LHCN-M2 (cell line): ENCODE results near the gene LNPEP. TPM values are rescaled to one million over a fixed set of nuclear protein-coding genes. Genes with fewer than 3 reads are reported as not detected.
A peak's percentile ranks its signal among the peaks of the same experiment; 100 is the strongest.

Experiments
- DNase-seq: peaks from one replicate; pipeline ENCODE4 v3.0.0-alpha.2; 2012; ENCODE audit warnings: low read depth
- polyA plus RNA-seq: library from polyadenylated mRNA; unstranded; fragments of >200 nt; gene quantifications from one replicate; pipeline ENCODE4 v1.2.1, GENCODE V29; 2012; ENCODE audit warnings: missing spikeins
- total RNA-seq: library from RNA; depleted of rRNA; stranded (reverse); fragments of >200 nt; gene quantifications from 2 replicates; pipeline ENCODE4 v1.2.3, GENCODE V29; 2014; rRNA removed

Gene LNPEP
- 20.3 and 29.5 TPM in 2 replicates for total RNA-seq
- 3.5 TPM for polyA plus RNA-seq

- DNase-seq = peak; percentile 96
These were observed at the start of gene LNPEP for GRCh38 chr5:96935559-96936430. LNPEP (plus strand) TSS chr5:96936080; CDS start chr5:96936156, 76 bp downstream.

GRCh38 chr5:96893342-96893741, 42.5 kb upstream of the LNPEP start:
- peak; percentile 88 for DNase-seq

- no peak for DNase-seq
These were observed 39.6 kb upstream of the LNPEP start for GRCh38 chr5:96896276-96896675.

GRCh38 chr5:96896806-96897205, 39.1 kb upstream of the LNPEP start:
- DNase-seq = no peak

GRCh38 chr5:96901384-96901783, 34.5 kb upstream of the LNPEP start:
- DNase-seq = no peak

- no peak for DNase-seq
These were observed 34.0 kb upstream of the LNPEP start for GRCh38 chr5:96901841-96902240.

- no peak for DNase-seq
These were observed 33.0 kb upstream of the LNPEP start for GRCh38 chr5:96902876-96903275.

- DNase-seq = peak; percentile 14
These were observed 32.6 kb upstream of the LNPEP start for GRCh38 chr5:96903300-96903699.

GRCh38 chr5:96904054-96904931, 31.6 kb upstream of the LNPEP start:
- DNase-seq = no peak

GRCh38 chr5:96905864-96906263, 30.0 kb upstream of the LNPEP start:
- no peak for DNase-seq

- no peak for DNase-seq
These were observed 26.9 kb upstream of the LNPEP start for GRCh38 chr5:96909003-96909402.

GRCh38 chr5:96909435-96909834, 26.4 kb upstream of the LNPEP start:
- no peak for DNase-seq

- DNase-seq = no peak
These were observed 24.7 kb upstream of the LNPEP start for GRCh38 chr5:96911139-96911538.

- no peak for DNase-seq
These were observed 22.6 kb upstream of the LNPEP start for GRCh38 chr5:96913233-96913632.

GRCh38 chr5:96919754-96920197, 16.1 kb upstream of the LNPEP start:
- DNase-seq = no peak

GRCh38 chr5:96920744-96921355, 15.0 kb upstream of the LNPEP start:
- DNase-seq = no peak

- DNase-seq = no peak
These were observed 13.2 kb upstream of the LNPEP start for GRCh38 chr5:96922499-96923244.

GRCh38 chr5:96924016-96924443, 11.8 kb upstream of the LNPEP start:
- no peak for DNase-seq

GRCh38 chr5:96926276-96926675, 9.6 kb upstream of the LNPEP start:
- DNase-seq = no peak

GRCh38 chr5:96927008-96927407, 8.9 kb upstream of the LNPEP start:
- peak; percentile 25 for DNase-seq
